PC-3 (cell line): Measurements from ENCODE around the gene TBX6. TPM values are rescaled to one million over a fixed set of nuclear protein-coding genes. Genes with fewer than 3 reads are reported as not detected.
"Not testable (repeated sequence)": the region's sequence is repeated elsewhere in the genome, so short reads cannot be mapped to it uniquely, and the experiment has no call there.

ENCODE experiments used
- ATAC-seq: fragments of 200-7000 bp; cut with Tn5 transposase; 2 replicates; pipeline ENCODE4 v1.9.1; 2020; ENCODE audit warnings: mild to moderate bottlenecking, moderate library complexity
- BruUV-seq: library from RNA; stranded (reverse); fragments of 400-500 nt; replicated peaks from 2 replicates; lab custom pipeline; 2021; lab: Mats Ljungman, UMichigan
- CTCF ChIA-PET: fragments of 300-600 bp; sonication (Branson Sonifier 250); formaldehyde crosslinking; loops from one replicate; lab custom pipeline; 2022; ENCODE audit warnings: antibody characterized with exemption; lab: Charles Lee
- POLR2A ChIA-PET: fragments of 300-600 bp; sonication (Branson Sonifier 250); formaldehyde crosslinking; loops from one replicate; lab custom pipeline; 2022; ENCODE audit warnings: antibody characterized with exemption; ENCODE audit not compliant: unreplicated experiment; lab: Charles Lee
- DNase-seq: peaks from one replicate; pipeline ENCODE4 v3.0.0-alpha.2; 2015
- H2AFZ ChIP-seq: fragments of 300-600 bp; sonication (generic); 2 replicates; pipeline ENCODE4 v1.6.0; 2016; ENCODE audit warnings: antibody characterized with exemption, low read length
- H3F3A ChIP-seq: fragments of 300-600 bp; sonication (generic); one replicate; pipeline ENCODE4 v1.6.0; 2017; ENCODE audit warnings: antibody characterized with exemption, low read length, control low read depth, mild to moderate bottlenecking; ENCODE audit not compliant: unreplicated experiment
- H3K27ac ChIP-seq: fragments of 300-600 bp; sonication (generic); 2 replicates; pipeline ENCODE4 v1.5.1; 2016; ENCODE audit warnings: mild to moderate bottlenecking, low read length
- H3K27me3 ChIP-seq: fragments of 300-600 bp; sonication (generic); 2 replicates; pipeline ENCODE4 v1.6.1; 2016; ENCODE audit warnings: low read length, mixed read lengths
- H3K36me3 ChIP-seq: fragments of 300-600 bp; sonication (generic); 2 replicates; pipeline ENCODE4 v1.6.1; 2016; ENCODE audit warnings: low read depth, mixed run types, low read length, mixed read lengths
- H3K4me1 ChIP-seq: fragments of 300-600 bp; sonication (generic); 2 replicates; pipeline ENCODE4 v1.5.1; 2016; ENCODE audit warnings: low read length; ENCODE audit not compliant: insufficient read depth
- H3K4me2 ChIP-seq: fragments of 300-600 bp; sonication (generic); 2 replicates; pipeline ENCODE4 v1.6.0; 2016; ENCODE audit warnings: low read length
- H3K4me3 ChIP-seq: fragments of 300-600 bp; sonication (generic); 2 replicates; pipeline ENCODE4 v1.5.1; 2016; ENCODE audit warnings: mild to moderate bottlenecking, low read length, mixed read lengths
- H3K79me2 ChIP-seq: fragments of 300-600 bp; sonication (generic); 2 replicates; pipeline ENCODE4 v1.6.1; 2017; ENCODE audit warnings: low read length, mixed read lengths
- H3K9ac ChIP-seq: fragments of 300-600 bp; sonication (generic); 2 replicates; pipeline ENCODE4 v1.6.0; 2016; ENCODE audit warnings: mild to moderate bottlenecking, low read length
- H3K9me2 ChIP-seq: fragments of 300-600 bp; sonication (generic); replicated peaks from 2 replicates; pipeline ENCODE4 v1.6.1; 2016; ENCODE audit warnings: mixed run types, low read length, mixed read lengths
- H3K9me3 ChIP-seq: fragments of 300-600 bp; sonication (generic); 2 replicates; pipeline ENCODE4 v1.6.1; 2016; ENCODE audit warnings: low read length, mixed read lengths
- H4K20me1 ChIP-seq: fragments of 300-600 bp; sonication (generic); 2 replicates; pipeline ENCODE4 v1.6.1; 2016; ENCODE audit warnings: low read length, mixed read lengths
- EZH2 ChIP-seq: fragments of 300-600 bp; sonication (generic); IDR thresholded peaks from one replicate; pipeline ENCODE4 v1.6.1; 2017; ENCODE audit warnings: antibody characterized with exemption, mild to moderate bottlenecking, low read length; ENCODE audit not compliant: unreplicated experiment
- EZH2phosphoT487 ChIP-seq: fragments of 300-600 bp; sonication (generic); IDR thresholded peaks from 2 replicates; pipeline ENCODE4 v1.6.1; 2018; ENCODE audit warnings: mild to moderate bottlenecking, antibody characterized with exemption, low read length, borderline replicate concordance
- intact Hi-C: fragments of 100-400 bp; cut with micrococcal nuclease; formaldehyde crosslinking; loops from 2 replicates; pipeline ENCODE4 v1.9.0; 2023
- total RNA-seq: library from RNA; depleted of rRNA; stranded (reverse); fragments of >200 nt; gene quantifications from 2 replicates; pipeline ENCODE4 v1.2.3, GENCODE V29; 2014
- TF ChIP-seq, protein P1 (sequence below): fragments of 300-600 bp; sonication (generic); conservative IDR thresholded peaks from 2 replicates; pipeline ENCODE4 v1.5.1; 2017; ENCODE audit warnings: antibody characterized with exemption, low read depth, mild to moderate bottlenecking, low read length

Gene TBX6
- total RNA-seq, 1 experiment from 2014 or later, result 1.1 TPM

DNA sequence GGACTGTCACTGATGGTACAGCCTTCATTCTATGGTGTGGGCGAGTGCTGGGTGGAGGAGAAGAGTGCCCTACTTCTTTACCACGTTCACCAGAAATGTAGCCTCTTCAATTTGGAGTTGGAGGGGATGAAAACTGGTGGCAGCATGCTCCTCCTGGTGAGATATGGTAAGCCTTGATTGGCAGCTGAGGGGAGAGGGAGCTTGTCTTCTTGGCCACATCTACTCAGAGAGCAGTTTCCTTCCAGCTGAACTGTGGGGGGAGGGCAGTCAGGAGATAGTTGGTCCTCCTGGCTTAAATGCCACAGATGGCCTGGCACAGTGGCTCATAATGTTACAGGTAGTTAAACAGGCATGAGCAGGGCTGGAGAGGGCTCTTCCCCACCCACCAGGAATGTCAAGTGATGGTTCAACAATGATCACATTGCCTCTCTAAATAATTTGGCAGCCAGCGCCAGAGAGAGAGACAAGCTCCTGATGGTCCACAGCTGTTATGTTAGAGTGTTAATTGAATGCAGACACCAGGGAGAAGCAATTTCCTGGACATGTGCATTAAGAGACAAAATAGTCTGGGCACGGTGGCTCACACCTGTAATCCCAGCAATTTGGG, 40.2 kb upstream of the TBX6 start:
- ATAC-seq (no peak), DNase-seq (no peak)
- H3K27ac ChIP-seq, result no peak overlapping the region
- BruUV-seq, result no TSS peak
- H3K4me1 ChIP-seq, result no peaks in the 10 kb centered on the region
- TF ChIP-seq EZH2 (no peak), EZH2phosphoT487 (no peak)
- TF ChIP-seq, protein P1, sequence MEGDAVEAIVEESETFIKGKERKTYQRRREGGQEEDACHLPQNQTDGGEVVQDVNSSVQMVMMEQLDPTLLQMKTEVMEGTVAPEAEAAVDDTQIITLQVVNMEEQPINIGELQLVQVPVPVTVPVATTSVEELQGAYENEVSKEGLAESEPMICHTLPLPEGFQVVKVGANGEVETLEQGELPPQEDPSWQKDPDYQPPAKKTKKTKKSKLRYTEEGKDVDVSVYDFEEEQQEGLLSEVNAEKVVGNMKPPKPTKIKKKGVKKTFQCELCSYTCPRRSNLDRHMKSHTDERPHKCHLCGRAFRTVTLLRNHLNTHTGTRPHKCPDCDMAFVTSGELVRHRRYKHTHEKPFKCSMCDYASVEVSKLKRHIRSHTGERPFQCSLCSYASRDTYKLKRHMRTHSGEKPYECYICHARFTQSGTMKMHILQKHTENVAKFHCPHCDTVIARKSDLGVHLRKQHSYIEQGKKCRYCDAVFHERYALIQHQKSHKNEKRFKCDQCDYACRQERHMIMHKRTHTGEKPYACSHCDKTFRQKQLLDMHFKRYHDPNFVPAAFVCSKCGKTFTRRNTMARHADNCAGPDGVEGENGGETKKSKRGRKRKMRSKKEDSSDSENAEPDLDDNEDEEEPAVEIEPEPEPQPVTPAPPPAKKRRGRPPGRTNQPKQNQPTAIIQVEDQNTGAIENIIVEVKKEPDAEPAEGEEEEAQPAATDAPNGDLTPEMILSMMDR, result no peak
- no peaks in the 10 kb centered on the region for H3K36me3 ChIP-seq
- H3K4me2 ChIP-seq, result no peak overlapping the region
- no peaks in the 10 kb centered on the region for H3K9me2 ChIP-seq
- H3K27me3 ChIP-seq, result no peaks in the 10 kb centered on the region
- no peak overlapping the region for H2AFZ ChIP-seq
- no peaks in the 10 kb centered on the region for H3K79me2 ChIP-seq
- ChIA-PET CTCF (no interaction called here), POLR2A (no interaction called here)
- no peak overlapping the region for H3K9ac ChIP-seq
- H3F3A ChIP-seq, result no peaks in the 10 kb centered on the region
- H3K9me3 ChIP-seq, result no peaks in the 10 kb centered on the region
- intact Hi-C loops, result no loop called here
- H3K4me3 ChIP-seq, result no peak overlapping the region
- no peaks in the 10 kb centered on the region for H4K20me1 ChIP-seq

DNA sequence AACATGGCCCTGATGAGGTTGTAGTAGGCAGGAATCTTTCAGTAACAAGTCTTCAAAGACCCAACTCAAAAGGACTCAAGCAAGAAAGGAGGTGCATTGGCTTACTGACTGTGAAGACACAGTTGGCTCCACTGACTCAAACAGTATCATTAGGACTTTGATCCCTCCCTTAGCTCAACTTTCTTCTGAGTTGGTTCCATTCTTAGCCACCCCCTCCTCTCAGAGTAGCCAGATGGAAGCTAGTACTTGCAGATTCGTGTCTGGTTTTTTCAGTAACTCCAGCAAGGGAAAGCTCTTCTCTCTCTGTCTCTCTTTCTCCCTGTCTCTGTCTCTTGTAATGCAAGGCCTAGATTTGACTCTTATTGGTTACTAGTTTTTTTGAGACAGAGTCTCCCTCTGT, 36.3 kb upstream of the TBX6 start:
- Histone ChIP-seq H2AFZ (no peak overlapping the region), H3K4me3 (no peak overlapping the region), H3K4me1 (peaks cover 10% of the 10 kb centered on the region), H4K20me1 (no peaks in the 10 kb centered on the region), H3K4me2 (no peak overlapping the region), H3K27ac (no peak overlapping the region), H3K36me3 (no peaks in the 10 kb centered on the region), H3F3A (no peaks in the 10 kb centered on the region), H3K79me2 (no peaks in the 10 kb centered on the region), H3K27me3 (no peaks in the 10 kb centered on the region), H3K9ac (no peak overlapping the region), H3K9me2 (no peaks in the 10 kb centered on the region), H3K9me3 (no peaks in the 10 kb centered on the region)
- ATAC-seq (no peak), DNase-seq (no peak)
- TF ChIP-seq EZH2phosphoT487 (no peak), EZH2 (no peak)
- TF ChIP-seq, protein P1, result no peak
- intact Hi-C loops, result no loop called here
- POLR2A ChIA-PET, result no interaction called here
- BruUV-seq, result no TSS peak
- CTCF ChIA-PET, result no interaction called here

DNA sequence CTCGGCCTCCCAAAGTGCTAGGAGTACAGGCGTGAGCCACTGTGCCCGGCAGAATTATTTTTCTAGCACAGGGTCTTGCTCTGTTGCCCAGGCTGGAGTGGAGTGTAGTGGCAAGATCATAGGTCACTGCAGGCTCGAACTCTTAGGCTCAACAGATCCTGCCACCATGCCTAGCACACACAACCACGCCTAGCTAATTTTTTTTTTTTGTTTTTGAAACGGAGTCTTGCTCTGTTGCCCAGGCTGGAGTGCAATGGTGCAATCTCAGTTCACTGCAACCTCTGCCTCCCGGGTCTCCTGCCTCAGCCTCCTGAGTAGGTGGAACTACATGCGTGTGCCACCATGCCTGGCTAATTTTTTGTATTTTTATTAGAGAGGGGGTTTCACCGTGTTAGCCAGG, 34.0 kb upstream of the TBX6 start:
- H3K79me2 ChIP-seq, H3K9ac ChIP-seq, H3K9me2 ChIP-seq, DNase-seq, H3K4me2 ChIP-seq, H3K27ac ChIP-seq, POLR2A ChIA-PET, H3K9me3 ChIP-seq, H3K36me3 ChIP-seq, BruUV-seq, H3K4me3 ChIP-seq, H3K4me1 ChIP-seq, H4K20me1 ChIP-seq, ATAC-seq, intact Hi-C loops, H2AFZ ChIP-seq, H3K27me3 ChIP-seq, H3F3A ChIP-seq: not testable (repeated sequence)
- CTCF ChIA-PET, result interaction anchor here (2.0 kb wide), 1 partner anchor 34 kb away, joined by 13 read pairs; the partner anchor contains the start of gene TBX6
